Keratinocyte (primary cell): ENCODE measurements around the gene NAA15. TPM values are rescaled to one million over a fixed set of nuclear protein-coding genes. Genes with fewer than 3 reads are reported as not detected.

Source experiments
- DNase-seq: peaks from one replicate; pipeline ENCODE4 v3.0.0-alpha.2; 2011; ENCODE audit warnings: low read depth, missing footprints, low spot score
- FAIRE-seq: peaks from 2 replicates; lab custom pipeline; 2011; peaks lifted over from hg19 to GRCh38; lab: Jason Lieb, UNC
- H2AFZ ChIP-seq: 2 replicates; pipeline ENCODE4 v1.6.0; 2012; ENCODE audit warnings: low read length, control low read depth, inconsistent platforms; ENCODE audit not compliant: control insufficient read depth
- H3K27ac ChIP-seq: 2 replicates; pipeline ENCODE4 v1.5.1; 2011; ENCODE audit warnings: low read length; ENCODE audit not compliant: control insufficient read depth, insufficient read depth
- H3K27me3 ChIP-seq: 3 replicates; pipeline ENCODE4 v1.6.0; 2011; ENCODE audit warnings: low read length; ENCODE audit not compliant: control insufficient read depth, insufficient read depth; ENCODE audit errors: extremely low read depth
- H3K36me3 ChIP-seq, 2 experiments: 2 replicates in 1 of 2; 3 replicates in 1 of 2; pipeline ENCODE4 v1.5.1; 2011; ENCODE audit warnings: low read length in 2 of 2, mild to moderate bottlenecking in 1 of 2; ENCODE audit not compliant: control insufficient read depth in 2 of 2, insufficient read depth in 2 of 2; ENCODE audit errors: extremely low read depth in 1 of 2
- H3K4me1 ChIP-seq: 3 replicates; pipeline ENCODE4 v1.5.1; 2011; ENCODE audit warnings: low read length; ENCODE audit not compliant: control insufficient read depth, insufficient read depth; ENCODE audit errors: extremely low read depth
- H3K4me2 ChIP-seq: 3 replicates; pipeline ENCODE4 v1.6.0; 2011; ENCODE audit warnings: low read depth, low read length; ENCODE audit not compliant: control insufficient read depth, insufficient read depth; ENCODE audit errors: extremely low read depth
- H3K4me3 ChIP-seq, 3 experiments: fragments of 200-600 bp in 1 of 3; sonication (generic) in 1 of 3; 2 replicates in 2 of 3; 3 replicates in 1 of 3; pipeline ENCODE4 v1.5.1; 2011 to 2016; ENCODE audit warnings: low read length in 3 of 3, mild to moderate bottlenecking in 3 of 3, control low read depth in 2 of 3, inconsistent platforms in 1 of 3, low read depth in 1 of 3, mixed read lengths in 1 of 3, mixed run types in 1 of 3, moderate library complexity in 1 of 3; ENCODE audit not compliant: control insufficient read depth in 2 of 3, insufficient read depth in 2 of 3; ENCODE audit errors: extremely low read depth in 1 of 3
- H3K79me2 ChIP-seq: 2 replicates; pipeline ENCODE4 v1.6.0; 2012; ENCODE audit warnings: low read length; ENCODE audit not compliant: control insufficient read depth, insufficient read depth
- H3K9ac ChIP-seq: 3 replicates; pipeline ENCODE4 v1.6.0; 2011; ENCODE audit warnings: low read length; ENCODE audit not compliant: control insufficient read depth, insufficient read depth; ENCODE audit errors: extremely low read depth
- H3K9me1 ChIP-seq: 3 replicates; pipeline ENCODE4 v1.6.0; 2011; ENCODE audit warnings: low read length; ENCODE audit not compliant: control insufficient read depth, insufficient read depth; ENCODE audit errors: extremely low read depth
- H3K9me3 ChIP-seq: 2 replicates; pipeline ENCODE4 v1.5.1; 2012; ENCODE audit warnings: low read depth, low read length; ENCODE audit not compliant: control insufficient read depth
- H4K20me1 ChIP-seq: 3 replicates; pipeline ENCODE4 v1.6.0; 2011; ENCODE audit warnings: low read length; ENCODE audit not compliant: control insufficient read depth, insufficient read depth; ENCODE audit errors: extremely low read depth
- EZH2 ChIP-seq: IDR thresholded peaks from one replicate; pipeline ENCODE4 v1.6.1; 2012; ENCODE audit warnings: inconsistent platforms, mild to moderate bottlenecking, low read length, moderate library complexity
- dilution Hi-C: fragments of 300-500 bp; cut with MboI; formaldehyde crosslinking; loops from one replicate; pipeline ENCODE4 v1.7.0; 2020; ENCODE audit warnings: low sequenced_read_pairs; ENCODE audit not compliant: extremely low pct_ligation_motif_present
- polyA plus RNA-seq, 5 experiments: library from polyadenylated mRNA; depleted of rRNA in 3 of 5; stranded (reverse) in 3 of 5; stranded (forward) in 1 of 5; unstranded in 1 of 5; fragments of >200 nt; gene quantifications; 1 replicate in 1 of 5; 2 replicates in 3 of 5; 3 replicates in 1 of 5; pipeline versions ENCODE4 v1.2.1 to v1.2.3, GENCODE V29; 2011 to 2012; ENCODE audit warnings: missing spikeins in 2 of 5, low read depth in 1 of 5, low replicate concordance in 1 of 5
- TF ChIP-seq, protein P1 (sequence below), 3 experiments: IDR thresholded peaks in 1 of 3; conservative IDR thresholded peaks in 1 of 3; optimal IDR thresholded peaks in 1 of 3; 2 replicates in 2 of 3; 3 replicates in 1 of 3; pipeline versions ENCODE3 to v1.5.1; 2011; ENCODE audit warnings: low read length in 3 of 3, mild to moderate bottlenecking in 3 of 3, moderate library complexity in 2 of 3, control low read depth in 1 of 3, inconsistent platforms in 1 of 3; ENCODE audit not compliant: insufficient read depth in 2 of 3; ENCODE audit errors: extremely low read depth in 1 of 3

Gene NAA15
- polyA plus RNA-seq, 1 donor (not counting 4 experiments of a cell fraction or from before 2014, with no cell fraction given), result 37.2 TPM

DNA sequence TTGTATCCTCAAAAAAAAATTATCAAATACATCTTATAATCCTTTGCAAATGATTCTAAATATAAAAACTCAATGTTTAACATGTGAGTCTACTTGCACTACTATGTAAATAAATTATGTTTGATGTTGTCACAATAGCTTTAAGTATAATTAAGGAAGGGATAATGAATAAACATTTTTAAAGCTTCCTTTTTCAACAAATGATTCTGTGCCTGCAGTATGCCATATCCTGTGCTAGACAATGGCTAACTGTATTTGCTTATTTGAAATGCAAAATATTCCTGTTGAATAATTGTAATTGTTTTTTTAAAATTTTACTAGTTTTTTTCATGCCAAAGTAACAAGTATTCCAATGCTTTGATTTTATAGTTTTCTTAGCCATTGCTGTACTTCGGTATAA is 60.0 kb downstream of the NAA15 start:
- no peaks in the 10 kb centered on the region for H3K9me3 ChIP-seq
- no peak for FAIRE-seq
- H3K36me3 ChIP-seq, result peaks cover 6 to 10% of the 10 kb centered on the region in 2 experiments
- dilution Hi-C loops, result no loop called here
- H3K4me3 ChIP-seq, result no peak overlapping the region
- H3K4me2 ChIP-seq, result no peak overlapping the region
- TF ChIP-seq, protein P1, sequence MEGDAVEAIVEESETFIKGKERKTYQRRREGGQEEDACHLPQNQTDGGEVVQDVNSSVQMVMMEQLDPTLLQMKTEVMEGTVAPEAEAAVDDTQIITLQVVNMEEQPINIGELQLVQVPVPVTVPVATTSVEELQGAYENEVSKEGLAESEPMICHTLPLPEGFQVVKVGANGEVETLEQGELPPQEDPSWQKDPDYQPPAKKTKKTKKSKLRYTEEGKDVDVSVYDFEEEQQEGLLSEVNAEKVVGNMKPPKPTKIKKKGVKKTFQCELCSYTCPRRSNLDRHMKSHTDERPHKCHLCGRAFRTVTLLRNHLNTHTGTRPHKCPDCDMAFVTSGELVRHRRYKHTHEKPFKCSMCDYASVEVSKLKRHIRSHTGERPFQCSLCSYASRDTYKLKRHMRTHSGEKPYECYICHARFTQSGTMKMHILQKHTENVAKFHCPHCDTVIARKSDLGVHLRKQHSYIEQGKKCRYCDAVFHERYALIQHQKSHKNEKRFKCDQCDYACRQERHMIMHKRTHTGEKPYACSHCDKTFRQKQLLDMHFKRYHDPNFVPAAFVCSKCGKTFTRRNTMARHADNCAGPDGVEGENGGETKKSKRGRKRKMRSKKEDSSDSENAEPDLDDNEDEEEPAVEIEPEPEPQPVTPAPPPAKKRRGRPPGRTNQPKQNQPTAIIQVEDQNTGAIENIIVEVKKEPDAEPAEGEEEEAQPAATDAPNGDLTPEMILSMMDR (optimal IDR thresholded peaks at IDR 0.05 in 1 of 3, IDR thresholded peaks at IDR 0.05 in 1 of 3, conservative IDR thresholded peaks at IDR 0.05 in 1 of 3; ENCODE audit: extremely low read depth in 1 of 3, insufficient read depth in 2 of 3, low read length in 3 of 3), result no peak
- TF ChIP-seq EZH2, result no peak
- DNase-seq, result no peak
- H3K9me1 ChIP-seq, result no peaks in the 10 kb centered on the region
- no peak overlapping the region for H3K27ac ChIP-seq
- H2AFZ ChIP-seq, result no peak overlapping the region
- H3K79me2 ChIP-seq, result peaks cover 3% of the 10 kb centered on the region
- H4K20me1 ChIP-seq, result no peaks in the 10 kb centered on the region
- H3K4me1 ChIP-seq, result no peaks in the 10 kb centered on the region
- no peaks in the 10 kb centered on the region for H3K27me3 ChIP-seq
- no peak overlapping the region for H3K9ac ChIP-seq

DNA sequence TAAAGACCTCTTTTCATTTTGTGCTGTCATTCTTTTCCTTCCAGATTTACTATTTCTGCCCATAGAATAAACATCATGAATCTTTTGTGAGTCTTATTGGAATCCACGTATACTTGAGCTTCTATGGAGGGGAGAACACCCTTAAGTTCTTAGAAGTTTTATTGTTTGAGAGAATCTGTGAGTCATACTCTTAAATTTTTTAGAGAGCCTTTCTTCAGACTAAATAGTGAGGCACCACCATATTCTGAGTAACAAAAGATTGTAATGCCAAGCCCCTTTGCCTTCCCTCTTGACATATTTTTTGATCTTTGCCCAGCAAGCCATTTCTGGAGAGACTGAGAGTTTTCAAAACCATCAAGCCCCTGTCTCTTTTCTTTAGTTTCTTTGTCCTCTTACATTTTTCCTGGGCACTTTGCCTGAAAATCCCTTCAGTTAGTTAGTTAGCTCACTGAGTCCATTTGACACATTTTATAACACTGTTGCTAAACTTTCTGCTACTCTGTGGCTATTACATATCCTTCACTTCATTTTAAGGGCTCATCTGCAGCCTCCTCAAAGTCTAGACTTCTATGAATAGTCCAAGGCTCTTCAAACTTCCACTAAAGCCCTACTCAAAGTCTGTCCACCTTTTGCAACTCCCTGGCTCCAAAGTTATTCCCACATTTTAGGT is 66.3 kb downstream of the NAA15 start:
- no peak for TF ChIP-seq EZH2
- TF ChIP-seq, protein P1 (optimal IDR thresholded peaks at IDR 0.05 in 1 of 3, IDR thresholded peaks at IDR 0.05 in 1 of 3, conservative IDR thresholded peaks at IDR 0.05 in 1 of 3; ENCODE audit: extremely low read depth in 1 of 3, insufficient read depth in 2 of 3, low read length in 3 of 3), result no peak
- no peak for DNase-seq
- Histone ChIP-seq H3K36me3 (peaks cover 8 to 22% of the 10 kb centered on the region in 2 experiments), H3K9me1 (no peaks in the 10 kb centered on the region), H3K4me3 (no peak overlapping the region), H4K20me1 (no peaks in the 10 kb centered on the region), H3K9me3 (no peaks in the 10 kb centered on the region), H3K27ac (no peak overlapping the region), H3K9ac (no peak overlapping the region), H3K79me2 (peaks cover 5% of the 10 kb centered on the region), H3K27me3 (no peaks in the 10 kb centered on the region), H2AFZ (no peak overlapping the region), H3K4me2 (no peak overlapping the region), H3K4me1 (no peaks in the 10 kb centered on the region)
- dilution Hi-C loops, result no loop called here
- no peak for FAIRE-seq
